NCI-H2107 treated with DMSO at 0.1 percent for 48 hours (cell line): ENCODE results near the gene PKP4.

Experiments used
- DNase-seq: peaks from one replicate; lab custom pipeline; 2025; ENCODE audit not compliant: unreplicated experiment; lab: John Stamatoyannopoulos, UW

The PKP4 gene

GRCh38 chr2:158583923-158584322 lies 127.2 kb downstream of the PKP4 start:
- no peak for DNase-seq

- DNase-seq: no peak
Observed at GRCh38 chr2:158586491-158586890, 129.7 kb downstream of the PKP4 start.

- no peak for DNase-seq
Observed at GRCh38 chr2:158589303-158589702, 132.6 kb downstream of the PKP4 start.

GRCh38 chr2:158598862-158599517 lies 142.2 kb downstream of the PKP4 start:
- peak; percentile 44 for DNase-seq

GRCh38 chr2:158599609-158600008 lies 142.9 kb downstream of the PKP4 start:
- no peak for DNase-seq

- DNase-seq: no peak
Observed at GRCh38 chr2:158600155-158600802, 143.5 kb downstream of the PKP4 start.

- no peak for DNase-seq
Observed at GRCh38 chr2:158602027-158602426, 145.3 kb downstream of the PKP4 start.

- DNase-seq: no peak
Observed at GRCh38 chr2:158603205-158603604, 146.5 kb downstream of the PKP4 start.

- DNase-seq: no peak
Observed at GRCh38 chr2:158603986-158604385, 147.2 kb downstream of the PKP4 start.

- no peak for DNase-seq
Observed at GRCh38 chr2:158610059-158610458, 153.3 kb downstream of the PKP4 start.

GRCh38 chr2:158616480-158617000 lies 159.8 kb downstream of the PKP4 start:
- DNase-seq: no peak

- DNase-seq: no peak
Observed at GRCh38 chr2:158618891-158619490, 162.2 kb downstream of the PKP4 start.

GRCh38 chr2:158619496-158619895 lies 162.7 kb downstream of the PKP4 start:
- no peak for DNase-seq

- no peak for DNase-seq
Observed at GRCh38 chr2:158620656-158621055, 163.9 kb downstream of the PKP4 start.

- no peak for DNase-seq
Observed at GRCh38 chr2:158624071-158624667, 167.4 kb downstream of the PKP4 start.

- DNase-seq: no peak
Observed at GRCh38 chr2:158624961-158625360, 168.2 kb downstream of the PKP4 start.

GRCh38 chr2:158629116-158629515 lies 172.4 kb downstream of the PKP4 start:
- DNase-seq: no peak

GRCh38 chr2:158633261-158633660 lies 176.5 kb downstream of the PKP4 start:
- DNase-seq: no peak

- DNase-seq: no peak
Observed at GRCh38 chr2:158634627-158635026, 177.9 kb downstream of the PKP4 start.

GRCh38 chr2:158635961-158636601 lies 179.3 kb downstream of the PKP4 start:
- DNase-seq: no peak

- no peak for DNase-seq
Observed at GRCh38 chr2:158637357-158637756, 180.6 kb downstream of the PKP4 start.
